VCaP (cell line): ENCODE data around the gene KRTAP5-9.

Source experiments
- H3K27ac ChIP-seq: fragments of 450-650 bp; 2 replicates; pipeline ENCODE4 v1.5.1; 2017
- TF ChIP-seq, protein P1 (sequence below): fragments of 450-650 bp; conservative IDR thresholded peaks from 2 replicates; pipeline ENCODE4 v1.5.1; 2017; ENCODE audit warnings: mild to moderate bottlenecking, moderate library complexity

KRTAP5-9 gene

DNA sequence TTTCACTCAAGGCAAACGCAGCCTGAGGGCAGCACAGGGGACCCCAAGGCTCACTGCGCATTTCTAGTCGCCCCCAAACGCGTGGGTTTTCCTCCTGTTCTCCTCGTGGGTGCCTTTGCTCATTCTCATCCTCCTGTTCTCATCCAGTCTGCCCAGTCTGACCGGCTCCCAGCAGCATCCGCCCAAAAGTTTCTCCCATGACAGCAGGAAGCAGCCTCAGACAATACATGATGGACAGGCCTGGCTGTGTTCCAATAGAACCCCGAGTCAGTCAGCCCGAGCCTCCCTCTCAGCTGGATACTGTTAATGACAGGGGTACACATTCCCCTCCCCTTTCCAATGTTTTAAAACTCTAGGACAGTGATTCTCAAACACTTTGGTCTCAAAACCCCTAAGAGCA is 43.7 kb upstream of the KRTAP5-9 start:
- H3K27ac ChIP-seq, result peak overlapping the region; percentile 87

GRCh38 chr11:71505001-71505400 is 43.2 kb upstream of the KRTAP5-9 start:
- TF ChIP-seq, protein P1, sequence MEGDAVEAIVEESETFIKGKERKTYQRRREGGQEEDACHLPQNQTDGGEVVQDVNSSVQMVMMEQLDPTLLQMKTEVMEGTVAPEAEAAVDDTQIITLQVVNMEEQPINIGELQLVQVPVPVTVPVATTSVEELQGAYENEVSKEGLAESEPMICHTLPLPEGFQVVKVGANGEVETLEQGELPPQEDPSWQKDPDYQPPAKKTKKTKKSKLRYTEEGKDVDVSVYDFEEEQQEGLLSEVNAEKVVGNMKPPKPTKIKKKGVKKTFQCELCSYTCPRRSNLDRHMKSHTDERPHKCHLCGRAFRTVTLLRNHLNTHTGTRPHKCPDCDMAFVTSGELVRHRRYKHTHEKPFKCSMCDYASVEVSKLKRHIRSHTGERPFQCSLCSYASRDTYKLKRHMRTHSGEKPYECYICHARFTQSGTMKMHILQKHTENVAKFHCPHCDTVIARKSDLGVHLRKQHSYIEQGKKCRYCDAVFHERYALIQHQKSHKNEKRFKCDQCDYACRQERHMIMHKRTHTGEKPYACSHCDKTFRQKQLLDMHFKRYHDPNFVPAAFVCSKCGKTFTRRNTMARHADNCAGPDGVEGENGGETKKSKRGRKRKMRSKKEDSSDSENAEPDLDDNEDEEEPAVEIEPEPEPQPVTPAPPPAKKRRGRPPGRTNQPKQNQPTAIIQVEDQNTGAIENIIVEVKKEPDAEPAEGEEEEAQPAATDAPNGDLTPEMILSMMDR, result no peak

More for the DNA sequence above, 43.7 kb upstream of the KRTAP5-9 start:
- TF ChIP-seq, protein P1, result no peak

GRCh38 chr11:71505781-71506180 is 42.4 kb upstream of the KRTAP5-9 start:
- TF ChIP-seq, protein P1, result no peak
- peak overlapping the region; percentile 87 for H3K27ac ChIP-seq

More at GRCh38 chr11:71505001-71505400, 43.2 kb upstream of the KRTAP5-9 start:
- peak overlapping the region; percentile 87 for H3K27ac ChIP-seq

- TF ChIP-seq, protein P1, result no peak
These were observed 41.1 kb upstream of the KRTAP5-9 start for GRCh38 chr11:71507102-71507501.

DNA sequence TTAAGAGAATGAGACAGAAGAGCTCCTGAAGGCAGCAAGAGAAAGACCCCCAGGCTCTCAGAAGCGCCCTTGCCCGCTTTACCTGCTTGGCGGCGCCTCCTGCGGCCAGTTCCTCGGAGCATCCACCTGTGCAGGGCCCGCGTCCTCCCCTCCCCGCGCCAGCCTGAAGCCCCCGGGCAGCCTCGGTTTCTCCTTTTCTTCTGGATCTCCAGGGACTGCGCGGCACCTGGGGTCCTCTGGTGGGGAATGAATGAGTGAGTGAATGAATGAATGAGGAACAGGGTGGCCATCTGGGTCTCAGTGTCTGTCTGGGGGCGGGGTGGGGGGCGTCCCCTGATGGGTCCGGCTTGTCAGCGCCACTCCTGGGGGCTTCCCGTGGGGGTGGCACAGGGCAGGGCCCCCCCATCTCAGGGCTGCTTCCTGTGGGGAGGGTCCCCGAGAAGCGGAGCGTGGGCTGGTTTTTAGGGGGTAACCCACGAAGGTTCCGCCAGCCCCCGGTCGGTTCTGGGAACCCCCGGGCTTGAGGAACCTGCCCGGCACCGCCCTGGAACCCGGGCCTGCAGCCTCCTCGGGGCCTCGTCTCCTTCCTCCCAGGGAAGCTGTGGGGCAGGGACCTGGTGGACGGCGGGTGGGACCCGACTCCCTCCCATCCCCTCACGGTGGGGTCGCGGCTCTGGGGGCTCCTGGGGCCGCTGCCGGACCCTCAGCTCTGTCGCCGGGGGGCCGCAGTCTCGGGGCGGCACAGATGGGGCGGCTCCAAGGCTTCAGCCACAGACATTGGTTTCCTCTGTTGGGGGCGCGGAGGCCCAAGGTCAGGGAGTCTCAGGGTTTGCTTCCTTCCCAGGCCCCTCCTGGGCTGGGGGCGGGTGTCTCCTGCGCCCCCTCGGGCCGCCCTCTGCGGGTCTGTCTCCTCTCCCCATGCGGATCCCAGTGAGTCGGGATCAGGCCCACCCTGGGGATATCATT is 29.4 kb upstream of the KRTAP5-9 start:
- TF ChIP-seq, protein P1, result no peak
- no peak overlapping the region for H3K27ac ChIP-seq

More at GRCh38 chr11:71507102-71507501, 41.1 kb upstream of the KRTAP5-9 start:
- H3K27ac ChIP-seq, result no peak overlapping the region

- TF ChIP-seq, protein P1, result no peak
These were observed 28.7 kb upstream of the KRTAP5-9 start for GRCh38 chr11:71519546-71519945.

DNA sequence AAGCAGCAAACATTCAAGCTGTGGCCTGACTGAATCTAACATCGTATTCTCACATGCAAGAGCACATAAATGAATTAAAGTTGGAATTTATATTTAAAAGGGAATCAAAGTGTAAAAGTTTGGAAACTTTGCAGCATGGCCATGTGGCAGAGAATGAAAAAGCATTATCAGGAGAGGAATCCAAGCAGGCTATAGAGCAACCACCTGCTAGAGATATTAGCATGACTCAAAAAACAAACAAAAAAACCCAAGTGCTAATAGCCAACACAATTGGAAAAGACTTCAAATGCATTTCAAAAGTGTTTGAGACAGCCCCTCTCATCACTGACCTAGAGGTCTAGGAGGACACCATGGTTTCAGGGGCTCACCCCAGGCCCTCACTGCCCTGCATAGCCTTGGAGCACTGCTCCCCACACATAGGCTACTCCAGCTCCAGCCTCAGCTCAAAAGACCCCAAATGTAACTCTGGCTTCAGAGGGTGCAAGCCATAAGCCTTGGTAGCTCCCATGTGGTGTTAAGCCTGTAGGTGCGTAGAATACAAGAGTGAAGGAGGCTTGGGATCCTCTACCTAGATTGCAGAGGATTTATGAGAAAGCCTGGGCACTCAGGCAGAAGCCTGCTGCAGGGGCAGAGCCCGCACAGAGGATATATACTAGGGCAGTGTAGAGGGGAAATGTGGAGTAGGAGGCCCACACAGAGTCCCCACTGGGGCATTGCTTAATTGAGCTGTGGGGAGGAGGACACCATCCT is 22.9 kb upstream of the KRTAP5-9 start:
- TF ChIP-seq, protein P1, result no peak
- no peak overlapping the region for H3K27ac ChIP-seq

More at GRCh38 chr11:71519546-71519945, 28.7 kb upstream of the KRTAP5-9 start:
- no peak overlapping the region for H3K27ac ChIP-seq
